ENCODE data around the gene LILRB5.
"Not testable (repeated sequence)": the region's sequence is repeated elsewhere in the genome, so short reads cannot be mapped to it uniquely, and the experiment has no call there.

Gene LILRB5

DNA sequence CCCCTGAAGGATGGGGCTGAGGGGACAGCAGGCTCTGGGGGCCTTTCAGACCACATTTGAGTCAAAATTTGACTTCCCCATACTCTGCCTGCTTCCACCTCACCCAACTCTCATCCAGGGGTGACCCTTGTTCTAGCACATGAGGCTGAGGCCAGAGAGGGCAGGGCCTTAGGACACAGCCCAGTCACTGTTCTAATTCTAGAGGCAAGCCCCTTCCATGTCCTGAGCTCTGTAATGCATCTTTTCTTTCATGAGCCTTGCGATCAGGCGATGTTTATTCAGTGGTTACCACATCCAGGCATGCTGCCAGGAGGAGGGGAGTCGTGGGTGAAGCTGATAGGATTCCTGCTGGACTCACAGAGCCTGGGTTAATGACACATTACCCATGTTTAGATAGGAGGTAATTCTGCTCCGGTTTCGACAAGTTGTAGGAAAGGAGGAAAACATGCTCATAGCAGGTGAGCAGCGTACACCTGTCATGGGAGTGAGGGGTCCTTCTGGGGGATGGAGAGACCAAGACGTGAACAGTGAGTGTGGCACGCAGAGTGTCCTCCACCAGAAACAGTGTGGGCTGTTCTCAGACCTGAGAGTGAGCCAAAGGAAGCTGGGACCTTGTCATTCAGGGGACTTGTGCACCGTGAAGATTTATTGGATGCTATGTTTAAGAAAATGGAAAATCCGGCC lies 47.1 kb downstream of the LILRB5 start:
- DNase-seq: peak; percentile 92

GRCh38 chr19:54209058-54209810 lies 47.8 kb downstream of the LILRB5 start:
- no peak for DNase-seq

GRCh38 chr19:54208784-54209057 lies 48.4 kb downstream of the LILRB5 start:
- DNase-seq: no peak

- DNase-seq: no peak
Observed at GRCh38 chr19:54207983-54208783, 48.9 kb downstream of the LILRB5 start.

- no peak for DNase-seq
Observed at GRCh38 chr19:54207676-54207982, 49.4 kb downstream of the LILRB5 start.

GRCh38 chr19:54207193-54207592 lies 49.9 kb downstream of the LILRB5 start:
- DNase-seq: not testable (repeated sequence)

GRCh38 chr19:54206831-54207177 lies 50.3 kb downstream of the LILRB5 start:
- no peak for DNase-seq

- DNase-seq: no peak
Observed at GRCh38 chr19:54206030-54206830, 50.8 kb downstream of the LILRB5 start.

DNA sequence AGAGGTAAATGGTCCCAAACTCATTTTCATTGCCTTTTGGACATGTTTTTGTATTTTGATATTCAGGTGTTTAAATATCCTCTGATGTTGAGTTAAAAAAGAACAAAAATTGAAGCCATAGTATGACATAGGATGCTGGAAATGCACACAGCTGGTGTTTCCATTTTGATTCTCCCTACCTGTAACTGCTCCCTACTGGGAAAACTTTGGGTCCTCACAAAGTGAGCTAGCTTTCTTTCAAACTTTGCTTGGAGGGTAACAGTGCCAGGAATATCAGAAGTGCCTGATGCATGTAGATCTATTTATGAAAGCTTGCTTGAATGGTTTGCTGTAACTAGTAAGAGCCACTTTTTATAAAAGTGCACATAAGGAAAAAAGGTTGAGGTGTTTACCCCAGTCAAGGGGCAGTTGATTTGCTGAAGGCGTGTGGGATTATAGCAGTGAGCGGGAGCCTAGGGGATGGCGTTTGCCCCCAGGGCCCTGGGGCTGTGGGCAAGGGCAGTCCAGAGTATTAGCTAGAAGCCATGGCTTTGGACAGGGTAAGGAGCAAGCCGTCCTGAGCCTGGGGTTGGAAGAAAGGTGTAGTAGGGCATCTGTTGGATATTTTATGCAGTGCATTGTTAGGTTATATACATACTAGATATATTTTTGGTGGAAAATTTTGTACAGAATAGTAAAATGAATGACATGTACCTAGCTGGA lies 52.2 kb downstream of the LILRB5 start:
- DNase-seq: no peak

DNA sequence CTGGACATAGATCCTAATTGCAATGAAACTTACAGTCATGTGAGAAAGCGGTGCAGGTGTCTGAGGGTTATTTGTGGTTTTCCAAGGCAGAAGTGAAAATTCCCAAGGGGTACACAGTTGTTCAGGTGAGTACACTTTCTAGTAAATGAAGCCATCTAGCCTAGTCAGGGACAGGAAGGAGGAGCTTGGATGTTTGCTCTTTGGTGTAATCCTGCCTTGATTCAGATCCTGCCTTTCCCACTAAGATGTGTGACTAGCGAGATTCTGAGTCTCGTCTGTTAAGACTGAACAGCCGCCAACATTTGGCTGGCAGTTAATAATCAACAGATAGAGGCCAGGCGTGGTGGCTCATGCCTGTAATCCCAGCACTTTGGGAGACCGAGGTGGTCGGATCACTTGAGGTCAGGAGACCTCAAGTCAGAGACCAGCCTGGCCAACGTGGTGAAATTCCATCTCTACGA lies 53.9 kb downstream of the LILRB5 start:
- no peak for DNase-seq

DNA sequence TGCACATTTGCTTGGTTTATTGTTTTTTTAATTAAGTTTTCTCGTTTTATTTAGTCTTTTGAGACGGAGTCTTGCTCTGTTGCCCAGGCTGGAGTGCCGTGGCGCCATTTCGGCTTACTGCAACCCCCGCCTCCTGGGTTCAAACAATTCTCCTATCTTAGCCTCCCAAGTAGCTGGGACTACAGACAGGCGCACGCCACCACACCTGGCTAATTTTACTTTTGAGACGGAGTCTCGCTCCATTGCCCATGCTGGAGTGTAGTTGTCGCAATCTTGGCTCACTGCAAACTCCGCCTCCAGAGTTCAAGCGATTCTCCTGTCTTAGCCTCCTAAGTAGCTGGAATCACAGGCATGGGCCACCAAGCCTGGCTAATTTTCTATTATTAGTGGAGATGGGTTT lies 55.1 kb downstream of the LILRB5 start:
- no peak for DNase-seq

DNA sequence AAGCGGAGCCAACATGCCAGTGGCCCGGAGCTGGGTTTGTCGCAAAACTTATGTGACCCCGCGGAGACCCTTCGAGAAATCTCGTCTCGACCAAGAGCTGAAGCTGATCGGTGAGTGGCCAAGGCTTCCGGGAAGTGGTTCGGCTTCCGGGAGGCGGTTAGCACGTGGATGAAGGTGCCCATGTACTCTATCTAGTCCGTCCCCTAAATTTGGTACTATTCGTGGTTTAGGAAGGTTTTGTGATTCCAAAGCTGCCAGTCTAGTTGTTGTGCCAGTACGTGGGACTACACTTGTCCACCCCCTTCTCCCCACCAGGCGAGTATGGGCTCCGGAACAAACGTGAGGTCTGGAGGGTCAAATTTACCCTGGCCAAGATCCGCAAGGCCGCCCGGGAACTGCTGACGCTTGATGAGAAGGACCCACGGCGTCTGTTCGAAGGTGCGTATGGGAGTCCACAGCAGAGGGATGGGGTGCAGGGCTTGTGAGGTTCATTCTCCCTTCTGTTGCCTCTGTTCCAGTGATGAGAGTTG lies 55.8 kb downstream of the LILRB5 start:
- no peak for DNase-seq

All from COR-L47 (cell line).